ENCODE data around the gene FRMPD1.

FRMPD1 gene

DNA sequence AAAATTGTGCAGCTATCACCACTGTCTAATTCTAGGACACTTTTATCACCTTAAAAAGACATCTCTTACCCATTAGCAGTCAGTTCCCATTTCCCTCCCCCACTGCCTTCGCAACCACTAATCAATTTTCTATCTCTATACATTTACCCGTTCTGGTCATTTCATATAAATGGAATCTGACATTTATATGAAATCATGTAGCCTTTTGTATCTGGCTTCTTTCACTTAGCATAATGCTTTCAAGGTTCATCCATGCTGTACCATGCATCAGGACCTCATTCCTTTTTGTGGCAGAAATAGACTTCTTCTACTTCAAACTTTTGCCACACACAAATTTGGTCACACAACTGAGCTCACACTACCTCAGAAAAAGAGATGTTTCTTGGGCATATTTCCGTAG lies 32.2 kb downstream of the FRMPD1 start:
- no peak for DNase-seq (ENCODE audit: low spot score)

DNA sequence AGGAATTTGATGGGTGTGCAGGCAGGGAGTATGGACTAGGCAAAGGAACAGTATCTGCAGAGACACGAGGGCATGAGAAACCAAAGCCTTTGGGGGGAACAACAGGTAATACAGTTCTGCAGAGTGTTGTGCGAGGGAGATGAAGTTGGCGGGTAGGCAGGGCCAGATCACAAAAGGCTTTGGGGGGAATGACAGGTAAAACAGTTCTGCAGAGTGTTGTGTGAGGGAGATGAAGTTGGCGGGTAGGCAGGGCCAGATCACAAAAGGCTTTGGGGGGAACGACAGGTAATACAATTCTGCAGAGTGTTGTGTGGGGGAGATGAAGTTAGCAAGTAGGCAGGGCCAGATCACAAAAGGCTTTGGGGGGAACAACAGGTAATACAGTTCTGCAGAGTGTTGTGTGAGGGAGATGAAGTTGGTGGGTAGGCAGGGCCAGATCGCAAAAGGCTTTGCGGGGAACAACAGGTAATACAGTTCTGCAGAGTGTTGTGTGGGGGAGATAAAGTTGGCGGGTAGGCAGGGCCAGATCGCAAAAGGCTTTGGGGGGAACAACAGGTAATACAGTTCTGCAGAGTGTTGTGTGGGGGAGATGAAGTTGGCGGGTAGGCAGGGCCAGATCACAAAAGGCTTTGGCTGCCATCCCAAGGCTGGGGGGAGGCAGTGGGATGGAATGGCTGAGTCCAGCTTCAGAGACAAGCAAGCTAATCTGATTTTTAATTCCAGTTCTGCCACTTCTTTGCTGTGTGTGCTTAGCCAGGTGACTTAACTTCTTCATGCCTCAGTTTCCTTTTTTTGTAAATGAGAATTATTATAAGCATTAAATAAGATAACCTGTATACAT lies 33.0 kb downstream of the FRMPD1 start:
- DNase-seq (ENCODE audit: low spot score): no peak

DNA sequence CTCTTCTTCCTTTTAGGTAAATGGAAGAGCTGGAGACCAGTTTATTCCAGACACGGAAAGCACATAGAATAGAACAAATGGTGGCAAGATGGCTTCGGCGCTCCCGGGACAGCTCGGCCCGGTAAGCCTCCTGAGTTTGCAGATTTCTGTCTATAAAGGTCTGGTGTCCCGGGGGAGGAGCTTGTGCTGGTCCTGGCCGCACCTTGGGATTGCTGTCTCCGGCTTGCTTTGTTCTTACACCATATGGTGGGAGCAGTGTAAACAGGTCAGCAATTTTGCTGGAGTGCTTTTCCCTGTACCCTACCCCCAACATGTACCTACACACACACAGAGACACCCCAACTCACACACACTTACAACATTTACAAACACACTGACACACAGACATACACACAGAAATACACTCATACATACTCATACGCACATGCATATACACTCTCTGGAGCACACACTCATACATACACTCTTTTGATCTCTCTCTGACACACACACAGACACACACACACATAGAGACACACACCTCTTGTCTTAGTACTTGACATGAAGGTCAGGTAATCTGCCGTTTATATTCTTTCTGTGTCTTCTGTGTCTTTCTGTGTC lies 42.0 kb downstream of the FRMPD1 start:
- no peak for DNase-seq (ENCODE audit: low spot score)

DNA sequence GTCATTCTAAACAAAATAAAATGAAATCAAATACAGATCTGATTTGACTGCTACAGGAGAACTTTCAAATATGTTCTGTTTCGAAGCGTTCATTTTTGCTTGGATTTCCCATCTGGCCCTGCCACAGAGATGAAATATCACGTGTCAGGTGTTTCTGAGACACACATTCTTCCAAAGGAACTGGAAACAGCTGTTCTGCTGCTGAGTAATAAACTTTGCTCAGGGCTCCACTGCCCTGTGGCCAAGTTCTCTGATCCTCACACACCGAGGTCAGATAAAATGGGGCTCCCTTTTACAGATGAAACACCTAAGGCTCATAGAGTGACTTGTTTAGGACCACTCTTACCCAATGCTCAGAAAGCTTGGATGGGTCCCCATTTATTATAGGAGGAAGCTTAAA lies 42.5 kb downstream of the FRMPD1 start:
- peak; percentile 20 for DNase-seq (ENCODE audit: low spot score)

DNA sequence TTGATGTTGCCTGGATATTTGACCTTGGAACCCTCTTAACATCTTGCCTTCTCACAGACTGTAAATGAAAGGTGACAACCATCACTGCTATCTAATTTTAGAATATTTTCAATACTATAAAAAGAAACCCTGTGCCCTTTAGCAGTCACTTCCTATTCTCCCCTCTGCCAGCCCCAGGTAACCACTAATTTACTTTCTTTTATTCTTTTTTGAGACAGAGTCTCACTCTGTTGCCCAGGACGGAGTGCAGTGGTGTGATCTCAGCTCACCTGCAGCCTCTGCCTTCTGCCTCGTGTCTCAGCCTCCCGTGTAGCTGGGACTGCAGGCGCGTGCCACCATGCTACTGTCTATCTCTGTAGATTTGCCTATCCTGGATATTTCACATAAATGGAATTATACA lies 43.6 kb downstream of the FRMPD1 start:
- no peak for DNase-seq (ENCODE audit: low spot score)

DNA sequence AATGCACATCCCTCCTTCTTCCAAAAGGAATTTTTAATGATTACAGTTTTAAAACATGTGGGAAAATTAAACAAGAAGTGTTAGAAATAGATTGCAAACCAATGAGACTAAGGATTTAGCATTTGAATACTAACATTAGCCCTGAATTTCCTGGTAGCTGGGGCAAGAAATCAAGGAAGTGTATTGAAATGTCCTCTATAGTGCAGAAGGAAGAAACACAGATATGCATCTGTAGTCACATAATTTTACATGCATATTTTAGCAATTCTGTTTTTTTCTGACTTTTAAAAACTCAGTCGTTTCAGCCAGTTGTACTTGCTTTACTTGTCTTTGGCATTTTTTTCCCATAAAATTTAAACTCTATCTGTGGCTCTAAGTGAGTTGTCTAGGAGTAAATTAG lies 45.8 kb downstream of the FRMPD1 start:
- DNase-seq (ENCODE audit: low spot score): no peak

DNA sequence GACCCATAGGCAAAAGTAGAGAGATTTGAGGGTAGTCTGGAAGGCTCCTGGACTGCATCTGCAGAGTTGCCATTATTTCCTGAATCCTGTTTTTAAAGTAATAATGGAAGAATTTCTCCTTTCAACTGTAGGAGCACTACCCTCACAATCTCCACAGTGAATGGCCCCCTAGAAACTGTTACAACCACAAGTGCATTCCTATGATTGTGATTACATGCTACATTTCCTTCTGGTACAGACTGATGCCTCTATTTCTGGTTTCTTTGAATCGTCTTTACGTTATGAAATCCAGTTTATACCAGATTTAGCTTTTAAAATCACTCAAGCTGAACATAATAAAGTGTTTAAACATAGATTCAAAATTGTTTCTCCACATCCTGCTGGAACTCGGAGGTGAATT lies 49.4 kb downstream of the FRMPD1 start:
- no peak for DNase-seq (ENCODE audit: low spot score)

DNA sequence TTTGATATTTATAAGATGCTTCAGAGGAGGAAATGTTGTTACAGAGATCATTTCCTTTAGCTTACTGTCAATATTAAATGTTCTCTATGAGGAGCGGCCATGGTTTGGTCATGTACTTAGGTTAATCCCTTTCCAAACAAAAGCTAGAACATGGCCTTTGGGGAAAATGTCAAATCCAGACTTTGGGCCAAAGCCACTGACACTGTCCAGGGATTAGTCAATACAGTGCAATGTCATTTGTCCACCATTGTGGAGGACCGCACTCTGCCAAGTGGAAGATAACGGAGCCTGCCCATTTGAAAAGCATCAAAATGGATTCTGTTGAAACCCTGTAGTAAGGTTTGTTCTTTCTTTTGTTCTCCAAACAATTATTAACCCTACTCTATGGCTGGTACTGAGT lies 50.1 kb downstream of the FRMPD1 start:
- no peak for DNase-seq (ENCODE audit: low spot score)

DNA sequence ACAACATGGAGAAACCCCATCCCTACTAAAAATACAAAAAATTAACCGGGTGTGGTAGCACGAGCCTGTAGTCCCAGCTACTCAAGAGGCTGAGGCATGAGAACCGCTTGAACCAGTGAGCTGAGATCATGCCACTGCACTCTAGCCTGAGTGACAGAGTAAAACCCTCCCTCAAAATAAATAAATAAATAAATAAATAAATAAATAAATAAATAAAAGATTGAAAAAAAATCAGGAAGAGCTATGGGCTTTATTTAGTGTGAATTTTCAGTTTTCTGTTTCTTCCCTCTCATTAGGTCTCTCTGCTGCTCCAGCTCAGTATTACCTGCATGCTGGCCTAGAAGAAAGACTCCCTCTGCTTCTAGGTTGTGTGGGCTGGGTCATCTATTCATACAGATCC lies 55.0 kb downstream of the FRMPD1 start:
- no peak for DNase-seq (ENCODE audit: low spot score)

DNA sequence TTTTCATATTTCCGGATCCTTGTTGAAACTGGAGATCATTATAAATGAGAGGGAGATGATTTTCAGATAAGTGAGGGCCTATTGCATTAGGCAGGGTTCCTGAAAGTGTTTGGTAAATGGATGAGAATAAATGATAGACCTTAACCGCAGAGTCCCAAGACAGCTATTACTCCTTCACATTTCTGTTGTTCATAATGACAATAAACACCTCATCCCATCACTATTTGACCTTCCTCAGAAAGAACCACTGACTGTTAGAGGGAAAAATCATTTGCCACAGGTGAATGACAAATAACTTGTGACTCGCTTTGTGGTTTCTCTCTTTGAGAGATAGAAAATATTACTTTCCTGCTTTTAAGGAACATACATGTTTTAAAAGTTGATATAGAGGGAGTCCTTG lies 55.5 kb downstream of the FRMPD1 start:
- peak; percentile 7 for DNase-seq (ENCODE audit: low spot score)

DNA sequence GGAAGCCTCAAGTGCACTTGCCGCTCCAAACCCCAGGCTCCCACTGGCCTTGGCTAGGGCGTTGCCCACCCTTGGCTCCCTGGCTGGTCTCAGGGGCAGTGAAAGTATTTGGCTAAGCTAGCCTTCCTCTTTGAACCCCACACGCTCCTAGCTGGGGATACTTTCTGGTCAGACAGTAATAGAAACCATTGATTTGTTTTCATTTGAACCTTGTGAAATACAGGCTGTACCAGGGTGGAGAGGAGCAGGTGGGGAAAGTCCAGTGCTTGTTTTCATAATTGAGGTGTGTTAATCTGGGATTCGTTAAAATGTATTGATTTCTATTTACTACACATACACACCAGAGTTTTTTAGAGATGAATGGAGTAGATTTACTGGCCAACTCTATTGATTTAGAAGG lies 57.0 kb downstream of the FRMPD1 start:
- no peak for DNase-seq (ENCODE audit: low spot score)

DNA sequence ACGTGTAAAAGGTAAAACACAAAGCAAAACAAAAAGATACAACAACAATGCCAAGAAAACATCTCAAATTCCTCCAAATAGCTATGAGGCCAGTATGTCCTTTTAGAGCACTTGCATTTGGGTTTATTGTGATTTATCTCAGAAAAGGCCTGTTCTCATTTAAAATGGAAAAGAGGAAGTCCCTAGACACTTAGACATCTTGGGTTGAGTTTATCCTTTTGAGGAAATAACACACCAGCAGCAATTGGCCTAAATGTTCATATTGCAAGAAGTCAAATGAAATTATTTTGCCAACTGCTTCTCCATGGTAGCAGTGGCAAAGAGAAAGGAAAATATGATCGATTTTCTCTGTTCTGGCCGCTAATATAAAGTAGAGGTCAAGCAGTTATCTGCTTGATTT lies 59.3 kb downstream of the FRMPD1 start:
- no peak for DNase-seq (ENCODE audit: low spot score)

DNA sequence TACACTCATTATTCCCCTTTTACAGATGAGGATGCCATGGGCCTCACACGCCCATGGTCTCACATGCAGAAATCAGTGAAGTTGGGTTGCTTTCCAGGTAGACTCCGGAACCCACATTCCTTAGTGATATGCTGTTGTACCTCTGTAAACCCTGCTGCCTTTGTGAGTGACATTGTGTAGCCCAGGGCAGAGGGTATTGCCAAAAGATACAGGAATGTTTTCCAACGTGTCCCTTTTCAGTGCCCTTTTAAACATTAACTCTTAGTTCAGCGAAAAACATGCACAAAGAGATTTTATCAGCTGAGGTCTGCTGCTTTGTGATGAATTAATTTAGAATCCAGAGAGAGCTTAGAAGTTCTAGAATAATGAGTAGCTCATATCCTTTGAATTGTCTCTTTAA lies 64.5 kb downstream of the FRMPD1 start:
- DNase-seq (ENCODE audit: low spot score): no peak

DNA sequence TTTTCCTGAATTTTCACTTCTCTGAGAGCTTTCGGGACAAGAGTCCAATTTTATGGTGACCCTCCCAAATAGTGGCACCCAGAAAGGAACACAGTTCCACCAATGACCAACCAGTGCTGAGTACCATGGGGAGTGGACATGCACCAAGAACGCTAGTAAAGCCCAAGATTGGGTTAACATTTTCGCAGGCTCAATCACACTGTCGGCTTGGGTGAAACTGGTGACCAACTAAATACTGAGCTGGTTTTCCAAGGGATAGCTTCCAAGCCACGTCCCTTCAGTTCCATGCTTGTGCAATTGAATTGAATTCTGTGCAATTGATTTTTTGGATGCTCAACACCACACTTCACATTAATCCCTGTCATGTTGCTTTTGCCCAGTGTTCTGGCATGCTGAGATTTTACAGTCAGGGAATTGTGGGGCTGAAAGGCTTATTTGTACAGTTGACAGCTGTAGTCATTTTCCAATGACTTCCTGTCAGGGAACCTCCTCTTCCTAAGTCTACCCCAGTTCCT lies 65.3 kb downstream of the FRMPD1 start:
- no peak for DNase-seq (ENCODE audit: low spot score)

DNA sequence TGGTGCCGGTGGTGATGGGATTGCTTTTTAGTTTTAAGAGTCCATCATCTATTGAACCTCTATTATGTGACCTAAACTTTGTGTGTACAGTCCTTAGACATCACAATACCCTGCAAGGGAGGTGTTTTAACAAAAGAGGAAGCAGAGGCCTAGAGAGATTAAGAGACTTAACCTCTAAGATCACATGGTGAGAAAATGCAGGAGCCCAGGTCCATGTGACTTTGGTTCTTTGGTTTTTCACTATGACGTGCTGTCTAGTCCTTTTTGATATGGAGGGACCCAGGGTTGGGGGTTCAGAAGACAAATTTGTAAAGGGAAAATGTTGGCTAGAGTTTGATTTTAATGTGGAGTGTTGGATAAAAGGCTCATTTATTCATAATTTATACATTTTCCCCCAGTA lies 68.8 kb downstream of the FRMPD1 start:
- no peak for DNase-seq (ENCODE audit: low spot score)

DNA sequence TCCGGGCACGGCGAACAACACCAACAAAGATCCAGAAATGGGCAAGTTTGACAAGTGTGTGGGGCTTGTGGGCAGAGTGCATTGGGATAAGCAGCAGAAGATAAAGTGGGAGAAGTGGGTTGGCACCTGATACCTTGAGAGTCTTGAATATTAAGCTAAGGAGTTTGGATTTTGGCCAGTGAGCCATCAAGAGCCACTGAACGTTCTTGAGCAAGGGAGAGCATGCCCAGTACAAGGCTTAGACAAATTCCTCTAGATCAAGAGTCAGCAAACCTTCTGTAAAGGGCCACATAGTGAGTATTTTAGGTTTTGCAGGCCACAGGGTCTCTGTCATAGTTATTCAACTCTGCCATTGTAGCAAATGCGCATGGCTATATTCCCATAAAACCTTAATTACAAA lies 76.3 kb downstream of the FRMPD1 start:
- DNase-seq (ENCODE audit: low spot score): no peak

DNA sequence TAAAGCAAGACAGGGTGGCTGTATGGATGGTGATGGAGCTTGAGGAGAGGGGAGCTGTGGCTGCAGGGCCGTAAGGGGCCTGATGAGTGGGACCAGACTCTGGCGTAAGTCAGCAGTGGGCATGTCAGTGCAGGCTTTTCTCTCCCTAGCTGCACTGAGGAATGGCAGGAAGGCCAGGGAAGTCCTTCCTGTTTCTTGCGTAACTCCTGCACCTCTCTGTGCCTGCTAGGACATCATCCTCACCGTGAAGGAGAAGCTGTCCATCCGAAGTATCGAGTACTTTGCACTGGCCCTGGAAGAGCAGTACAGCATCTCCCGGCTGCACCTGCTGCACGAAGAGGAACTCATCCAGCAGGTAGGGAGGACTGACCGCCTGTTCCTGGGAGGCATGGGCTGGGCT lies 78.7 kb downstream of the FRMPD1 start:
- no peak for DNase-seq (ENCODE audit: low spot score)

DNA sequence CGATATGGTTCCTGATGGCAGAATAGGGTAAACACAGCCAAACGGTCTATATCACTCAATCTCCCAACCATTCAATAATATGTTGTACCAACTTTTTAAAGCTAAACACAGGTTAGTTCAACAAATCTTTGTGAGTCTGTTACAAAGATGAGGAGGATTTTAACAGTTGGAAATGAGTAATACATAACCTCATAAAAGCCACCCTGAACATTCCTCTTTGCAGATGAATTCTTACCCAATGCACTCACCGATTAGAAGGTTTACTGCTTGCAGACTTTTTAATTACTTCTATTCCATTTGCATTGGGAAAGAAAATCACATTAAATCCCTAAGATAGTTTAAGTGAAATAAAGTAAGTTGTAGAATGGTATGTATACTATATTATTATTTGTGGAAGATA lies 79.5 kb downstream of the FRMPD1 start:
- peak; percentile 55 for DNase-seq (ENCODE audit: low spot score)

DNA sequence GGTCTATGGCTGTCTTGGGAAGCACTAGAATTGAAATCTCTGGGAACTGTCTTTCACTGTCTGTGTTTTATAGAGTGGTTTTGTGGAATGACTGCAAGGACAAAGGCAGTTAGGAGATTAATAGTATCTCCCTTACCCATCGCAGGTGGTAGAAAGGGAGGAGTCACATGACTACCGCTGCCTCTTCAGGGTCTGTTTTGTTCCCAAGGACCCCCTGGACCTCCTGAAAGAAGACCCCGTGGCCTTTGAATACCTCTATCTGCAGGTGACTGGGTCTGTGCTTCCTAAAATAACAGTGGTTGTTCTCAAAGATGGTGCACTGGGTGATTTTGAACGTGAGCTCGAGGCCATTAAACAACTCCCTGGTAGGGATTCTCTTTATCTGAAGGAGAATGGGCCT lies 80.1 kb downstream of the FRMPD1 start:
- DNase-seq (ENCODE audit: low spot score): no peak

DNA sequence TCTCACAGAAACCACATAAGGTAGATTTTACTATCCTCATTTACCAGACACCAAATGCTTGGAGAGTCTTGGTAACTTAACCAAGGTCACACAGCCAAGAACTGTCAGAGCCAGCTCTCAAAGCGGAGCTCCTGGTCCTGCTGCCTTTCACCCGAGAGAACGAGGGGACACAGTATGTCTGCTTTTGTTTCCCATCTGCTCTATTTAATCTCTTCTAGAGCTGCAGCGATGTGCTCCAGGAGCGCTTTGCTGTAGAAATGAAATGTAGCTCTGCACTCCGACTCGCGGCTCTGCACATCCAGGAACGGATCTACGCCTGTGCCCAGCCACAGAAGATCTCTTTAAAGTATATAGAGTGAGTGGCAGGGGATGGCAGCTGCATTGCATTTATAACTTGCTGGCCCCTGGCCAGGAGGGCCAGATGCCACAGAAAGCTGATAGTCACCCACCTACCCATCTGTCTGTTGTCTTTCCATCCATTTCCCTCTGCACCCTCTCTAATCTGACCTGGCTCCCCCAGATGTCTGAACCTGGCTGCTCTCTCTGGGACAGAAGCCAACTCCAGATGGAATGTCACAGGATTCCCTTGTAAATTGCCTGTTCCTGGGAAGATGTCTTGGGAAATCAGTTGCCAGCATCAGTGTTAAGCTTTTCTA lies 81.5 kb downstream of the FRMPD1 start:
- DNase-seq (ENCODE audit: low spot score): no peak

DNA sequence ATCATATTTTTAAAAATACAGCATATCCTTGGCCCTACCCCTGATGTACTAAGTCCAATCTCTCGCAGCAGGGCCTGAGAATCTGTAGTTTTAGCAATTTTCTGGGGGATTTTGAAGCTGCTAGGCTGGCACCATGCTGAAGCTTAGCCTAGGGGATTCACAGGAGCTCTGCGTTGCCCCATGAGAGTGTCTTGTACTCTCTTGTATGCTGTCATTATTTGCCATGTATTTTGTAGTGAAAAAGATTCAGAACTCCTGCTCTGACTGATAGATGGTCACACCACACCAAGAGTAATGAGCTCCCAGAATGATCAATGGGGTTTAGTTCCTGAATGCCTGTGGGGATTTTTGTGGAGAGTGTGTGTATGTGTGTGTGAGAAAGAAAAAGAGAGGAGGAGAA lies 82.2 kb downstream of the FRMPD1 start:
- no peak for DNase-seq (ENCODE audit: low spot score)

DNA sequence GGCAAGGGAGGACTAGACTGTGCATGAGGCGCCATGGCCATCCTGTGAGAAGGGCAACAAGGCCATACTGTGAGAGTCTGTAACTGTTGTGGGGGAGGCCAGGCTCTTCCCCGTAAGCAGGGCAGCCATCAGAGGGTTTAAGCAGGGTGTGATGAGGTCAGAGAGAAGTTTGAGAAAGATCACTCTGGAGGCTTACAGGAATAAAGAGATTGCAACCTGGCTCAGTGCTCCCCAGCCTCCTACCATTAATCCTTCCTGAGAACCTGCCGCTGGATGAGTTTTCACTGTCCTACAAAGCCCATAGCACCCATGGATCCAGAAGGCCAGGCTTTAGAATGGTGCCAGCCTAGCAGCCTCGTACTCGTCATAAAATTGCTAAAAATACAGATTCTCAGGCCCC lies 88.5 kb downstream of the FRMPD1 start:
- no peak for DNase-seq (ENCODE audit: low spot score)

DNA sequence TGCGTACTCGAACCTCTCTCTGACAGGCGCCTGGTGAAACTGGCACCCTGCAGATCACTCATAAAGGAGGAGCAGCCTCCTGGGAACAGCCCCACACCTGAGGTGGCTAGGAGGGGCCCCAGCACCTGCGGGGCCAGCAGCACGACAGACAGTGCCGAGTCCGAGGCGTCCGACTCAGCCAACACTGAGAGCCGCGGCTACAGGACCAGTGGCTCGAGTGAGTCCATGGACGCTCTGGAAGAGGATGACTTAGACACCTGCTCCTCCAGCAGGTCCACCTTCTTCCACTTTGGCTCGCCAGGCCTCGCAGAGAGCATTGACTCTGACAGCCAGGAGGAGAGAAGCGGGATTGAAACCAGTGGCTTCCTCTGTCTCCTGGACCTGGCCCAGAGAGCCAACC lies 89.4 kb downstream of the FRMPD1 start:
- no peak for DNase-seq (ENCODE audit: low spot score)
